NCI-H748 (cell line): Measurements from ENCODE around the gene CFAP107.

Experiments
- DNase-seq: peaks from one replicate; lab custom pipeline; 2025; ENCODE audit not compliant: unreplicated experiment; lab: John Stamatoyannopoulos, UW

CFAP107 gene

GRCh38 chr1:12739613-12740012 is 6.4 kb upstream of the CFAP107 start:
- no peak for DNase-seq

GRCh38 chr1:12741946-12742345 is 4.1 kb upstream of the CFAP107 start:
- no peak for DNase-seq

- no peak for DNase-seq
These were observed 641 bp upstream of the CFAP107 start for GRCh38 chr1:12745126-12745991.

- DNase-seq: no peak
These were observed 2.9 kb downstream of the CFAP107 start for GRCh38 chr1:12748778-12749355.

- no peak for DNase-seq
These were observed 8.7 kb downstream of the CFAP107 start for GRCh38 chr1:12754738-12755137.

GRCh38 chr1:12756273-12756672 is 10.3 kb downstream of the CFAP107 start:
- DNase-seq: no peak

GRCh38 chr1:12756768-12757413 is 10.9 kb downstream of the CFAP107 start:
- DNase-seq: no peak

GRCh38 chr1:12757836-12758235 is 11.8 kb downstream of the CFAP107 start:
- DNase-seq: no peak

GRCh38 chr1:12760256-12760795 is 14.3 kb downstream of the CFAP107 start:
- no peak for DNase-seq

GRCh38 chr1:12761781-12762180 is 15.8 kb downstream of the CFAP107 start:
- no peak for DNase-seq

GRCh38 chr1:12762766-12763165 is 16.8 kb downstream of the CFAP107 start:
- DNase-seq: no peak

- DNase-seq: no peak
These were observed 17.5 kb downstream of the CFAP107 start for GRCh38 chr1:12763479-12763878.

- DNase-seq: no peak
These were observed 18.0 kb downstream of the CFAP107 start for GRCh38 chr1:12764016-12764415.

- DNase-seq: no peak
These were observed 23.0 kb downstream of the CFAP107 start for GRCh38 chr1:12769031-12769430.

GRCh38 chr1:12769976-12770505 is 24.0 kb downstream of the CFAP107 start:
- DNase-seq: no peak

- DNase-seq: no peak
These were observed 24.6 kb downstream of the CFAP107 start for GRCh38 chr1:12770620-12771019.

- DNase-seq: no peak
These were observed 25.2 kb downstream of the CFAP107 start for GRCh38 chr1:12771186-12771585.

- no peak for DNase-seq
These were observed 26.5 kb downstream of the CFAP107 start for GRCh38 chr1:12772520-12772919.

- no peak for DNase-seq
These were observed 27.4 kb downstream of the CFAP107 start, which contains the start of gene PRAMEF12 for GRCh38 chr1:12773438-12773837. TSS of gene PRAMEF12 (plus strand) at chr1:12773738. CDS start at chr1:12774868, 1,130 bp downstream.

- DNase-seq: no peak
These were observed 28.9 kb downstream of the CFAP107 start for GRCh38 chr1:12774801-12775345.

GRCh38 chr1:12775443-12775842 is 29.4 kb downstream of the CFAP107 start:
- no peak for DNase-seq
